ENCODE data around the gene ZSCAN10.

ZSCAN10 gene

DNA sequence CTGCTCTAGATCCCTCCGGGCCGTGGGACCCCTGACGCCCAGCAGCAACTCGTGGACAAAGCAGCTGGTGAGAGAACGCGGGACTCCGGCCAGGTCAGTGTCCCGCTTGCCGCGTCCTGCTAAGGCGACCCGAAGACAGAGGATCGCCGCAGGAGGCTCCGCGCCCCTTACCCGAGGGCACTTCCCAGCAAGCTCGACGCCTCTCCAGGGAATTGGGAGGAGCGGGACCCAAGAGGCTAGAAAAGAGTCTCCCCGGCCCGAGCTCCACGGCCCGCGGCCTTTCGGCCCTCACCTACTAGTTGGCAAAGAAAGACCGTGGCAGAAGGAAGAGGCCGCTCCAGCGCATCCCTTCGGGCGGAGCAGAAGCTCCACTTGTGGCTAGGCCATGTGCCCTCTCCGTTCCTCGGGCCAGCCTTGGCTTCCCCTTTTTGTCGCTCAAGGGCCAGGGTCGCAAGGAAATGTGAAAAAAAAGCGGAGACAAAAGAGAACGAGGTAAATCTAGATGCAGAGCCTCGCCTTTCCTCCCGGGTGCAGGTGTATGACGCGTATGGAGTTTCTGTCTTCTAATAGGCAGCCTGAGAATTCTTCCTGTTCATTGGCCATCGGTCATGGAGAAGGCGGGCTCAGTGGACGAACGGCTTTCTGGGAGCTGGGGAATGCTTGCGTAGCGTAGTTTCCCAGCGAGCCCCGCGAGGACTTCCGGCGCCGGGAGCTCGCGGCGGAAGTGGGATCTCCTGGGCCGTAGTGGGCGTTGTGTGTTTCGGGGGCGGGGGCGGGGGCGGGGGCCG lies 35.4 kb upstream of the ZSCAN10 start, which contains the start of gene ZNF213:
Gene ZNF213 (plus strand): TSS at position 692 of the 788 bp plus-strand sequence. CDS start 2,252 bp downstream, outside the sequence.
- DNase-seq (ENCODE audit: low read depth in 2 of 3, low spot score in 2 of 3), result peak; percentile 53 to 80 (median 68)

- no peak for DNase-seq (ENCODE audit: low read depth in 2 of 3, low spot score in 2 of 3)
Measured at GRCh38 chr16:3133844-3134243, 34.8 kb upstream of the ZSCAN10 start.

- no peak for DNase-seq (ENCODE audit: low read depth in 2 of 3, low spot score in 2 of 3)
Measured at GRCh38 chr16:3131755-3132377, 32.8 kb upstream of the ZSCAN10 start.

GRCh38 chr16:3129137-3130131 lies 30.3 kb upstream of the ZSCAN10 start:
- DNase-seq (ENCODE audit: low read depth in 2 of 3, low spot score in 2 of 3), result peak in 1 of 3 experiments; percentile 37

DNA sequence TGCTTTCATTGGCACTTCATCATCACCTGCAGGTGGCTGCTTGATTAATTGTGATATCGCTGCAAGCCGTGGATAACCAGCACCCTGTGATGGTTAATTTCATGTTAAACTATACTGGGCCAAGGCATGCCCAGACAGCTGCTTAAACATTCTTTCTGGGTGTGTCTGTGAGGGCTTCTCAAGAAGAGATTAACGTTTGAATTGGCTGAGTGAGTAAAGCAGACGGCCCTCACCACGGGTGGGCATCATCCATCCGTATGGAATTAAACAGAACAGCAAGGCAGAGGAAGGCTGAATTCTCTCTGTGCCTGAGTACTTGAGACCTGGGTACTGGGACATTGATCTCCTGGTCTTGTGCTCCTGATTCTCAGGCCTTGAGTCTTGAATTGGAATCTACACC lies 28.7 kb upstream of the ZSCAN10 start:
- no peak for DNase-seq (ENCODE audit: low read depth in 2 of 3, low spot score in 2 of 3)

DNA sequence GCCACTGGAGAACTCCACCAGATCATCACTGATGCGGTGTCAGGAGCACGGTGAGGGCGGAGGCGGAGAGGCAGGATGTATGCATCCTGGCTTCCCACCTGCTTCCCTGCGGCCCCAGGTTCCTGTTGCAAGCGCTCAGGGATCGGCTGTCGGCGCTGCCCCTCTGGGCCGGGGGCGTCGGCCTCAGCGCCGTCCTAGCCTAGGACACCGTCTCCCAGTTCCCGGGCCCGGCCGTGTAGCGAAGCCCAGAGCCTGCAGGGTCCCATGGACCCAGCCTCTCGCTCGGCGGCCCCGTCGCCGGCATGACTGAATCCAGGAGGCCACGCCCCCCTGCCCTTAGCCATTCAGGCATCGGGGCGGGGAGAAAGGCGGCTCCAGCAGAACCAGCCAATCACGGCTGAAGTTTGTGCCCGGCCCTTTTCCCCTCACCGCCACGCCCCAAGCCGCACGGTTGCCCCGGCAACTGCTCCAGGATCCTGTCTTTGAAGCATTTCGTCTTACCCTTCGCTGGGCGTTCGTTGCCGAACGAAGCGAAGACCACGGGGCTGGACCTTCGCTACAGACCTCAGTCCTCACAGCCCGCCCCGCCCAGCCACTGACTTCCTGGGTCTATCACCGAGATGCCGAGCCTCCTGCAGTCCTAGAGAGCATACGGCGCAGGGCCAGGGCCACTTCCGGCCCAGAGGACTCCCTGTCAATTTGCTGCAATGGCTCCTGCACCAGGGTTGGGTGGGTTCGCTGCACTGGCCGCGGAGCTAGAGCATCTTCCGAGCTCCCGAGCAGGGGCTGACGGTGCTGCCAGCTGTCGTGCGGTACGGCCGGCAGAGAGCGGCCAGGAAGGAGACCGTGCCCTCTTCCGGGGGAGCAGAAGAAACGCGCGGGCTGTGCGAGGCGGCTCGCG lies 25.1 kb upstream of the ZSCAN10 start:
- peak; percentile 85 to 93 (median 87) for DNase-seq (ENCODE audit: low read depth in 2 of 3, low spot score in 2 of 3)

GRCh38 chr16:3122926-3123570 lies 24.0 kb upstream of the ZSCAN10 start:
- no peak for DNase-seq (ENCODE audit: low read depth in 2 of 3, low spot score in 2 of 3)

- no peak for DNase-seq (ENCODE audit: low read depth in 2 of 3, low spot score in 2 of 3)
Measured at GRCh38 chr16:3121851-3122467, 22.9 kb upstream of the ZSCAN10 start.

- DNase-seq (ENCODE audit: low read depth in 2 of 3, low spot score in 2 of 3), result no peak
Measured at GRCh38 chr16:3120435-3120834, 21.3 kb upstream of the ZSCAN10 start.

DNA sequence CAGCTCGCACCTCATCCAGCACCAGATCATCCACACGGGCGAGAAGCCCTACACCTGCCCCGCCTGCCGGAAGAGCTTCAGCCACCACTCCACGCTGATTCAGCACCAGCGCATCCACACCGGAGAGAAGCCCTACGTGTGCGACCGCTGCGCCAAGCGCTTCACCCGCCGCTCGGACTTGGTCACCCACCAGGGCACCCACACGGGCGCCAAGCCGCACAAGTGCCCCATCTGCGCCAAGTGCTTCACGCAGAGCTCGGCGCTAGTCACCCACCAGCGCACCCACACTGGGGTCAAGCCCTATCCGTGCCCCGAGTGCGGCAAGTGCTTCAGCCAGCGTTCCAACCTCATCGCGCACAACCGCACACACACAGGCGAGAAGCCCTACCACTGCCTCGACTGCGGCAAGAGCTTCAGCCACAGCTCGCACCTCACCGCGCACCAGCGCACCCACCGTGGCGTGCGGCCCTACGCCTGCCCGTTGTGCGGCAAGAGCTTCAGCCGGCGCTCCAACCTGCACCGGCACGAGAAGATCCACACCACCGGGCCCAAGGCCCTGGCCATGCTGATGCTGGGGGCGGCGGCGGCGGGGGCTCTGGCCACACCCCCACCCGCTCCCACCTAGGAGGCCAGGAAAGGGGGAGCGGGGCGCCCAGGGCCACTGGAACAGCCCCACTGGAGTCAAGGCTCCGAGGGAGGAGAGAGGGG lies 20.8 kb upstream of the ZSCAN10 start:
- no peak for DNase-seq (ENCODE audit: low read depth in 2 of 3, low spot score in 2 of 3)

- DNase-seq (ENCODE audit: low read depth in 2 of 3, low spot score in 2 of 3), result no peak
Measured at GRCh38 chr16:3119286-3119685, 20.2 kb upstream of the ZSCAN10 start.

GRCh38 chr16:3118846-3119245 lies 19.8 kb upstream of the ZSCAN10 start:
- DNase-seq (ENCODE audit: low read depth in 2 of 3, low spot score in 2 of 3), result no peak

GRCh38 chr16:3118204-3118790 lies 19.2 kb upstream of the ZSCAN10 start:
- no peak for DNase-seq (ENCODE audit: low read depth in 2 of 3, low spot score in 2 of 3)

GRCh38 chr16:3115561-3115960 lies 16.5 kb upstream of the ZSCAN10 start:
- no peak for DNase-seq (ENCODE audit: low read depth in 2 of 3, low spot score in 2 of 3)

DNA sequence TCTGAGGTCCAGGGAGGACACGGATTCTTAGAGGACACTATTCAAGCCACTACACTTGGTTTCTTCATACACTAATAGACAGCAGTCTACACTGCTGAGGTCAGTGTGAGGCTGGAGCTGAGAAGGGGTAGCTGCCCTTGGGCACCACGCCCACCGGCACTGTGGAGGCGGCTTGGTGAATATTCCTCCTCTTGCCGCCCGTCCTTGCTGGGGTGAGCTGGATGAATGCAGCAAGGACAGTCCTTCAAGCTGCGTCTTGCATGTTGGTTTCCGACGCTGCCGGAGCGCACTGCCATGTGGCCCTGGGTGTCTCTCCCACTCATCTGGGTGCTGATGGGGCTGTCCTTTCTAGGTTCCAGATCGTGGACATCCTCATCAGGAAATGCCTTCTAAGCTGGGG lies 15.9 kb upstream of the ZSCAN10 start:
- DNase-seq (ENCODE audit: low read depth in 2 of 3, low spot score in 2 of 3), result no peak

DNA sequence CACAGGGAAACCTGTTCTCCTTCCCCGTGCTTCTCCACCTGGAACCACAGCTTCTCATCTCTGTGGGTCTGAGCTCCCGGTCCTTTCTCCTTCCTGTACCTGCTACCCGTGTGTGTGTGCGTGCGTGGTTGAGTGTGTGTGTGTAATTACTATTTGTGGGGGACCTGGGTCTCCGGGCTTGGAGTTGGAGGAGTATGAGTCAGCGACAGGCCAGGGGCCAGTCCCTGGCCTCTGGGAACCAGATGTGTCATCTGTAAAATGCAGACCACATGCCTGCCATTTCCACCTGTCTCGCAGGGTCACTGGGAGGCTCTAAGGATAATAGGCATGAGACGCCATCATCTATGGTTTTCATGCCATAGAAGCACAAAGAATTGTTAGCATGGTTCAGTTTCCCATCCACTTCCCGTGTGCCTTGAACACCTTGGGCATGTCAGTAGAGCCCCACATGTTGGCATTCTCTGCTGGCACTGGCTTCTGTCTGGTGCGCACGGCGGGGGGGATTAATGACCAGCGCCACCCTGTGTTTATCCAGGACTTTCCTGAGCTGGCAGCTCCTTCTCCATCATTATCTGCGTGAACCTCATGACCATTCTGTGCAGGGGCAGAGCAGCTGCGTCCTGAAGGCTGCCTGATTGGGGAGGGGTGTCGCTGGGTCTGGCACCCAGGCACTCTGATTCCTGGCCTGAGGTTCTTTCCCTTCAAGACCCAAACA lies 14.8 kb upstream of the ZSCAN10 start:
- no peak for DNase-seq (ENCODE audit: low read depth in 2 of 3, low spot score in 2 of 3)

- no peak for DNase-seq (ENCODE audit: low read depth in 2 of 3, low spot score in 2 of 3)
Measured at GRCh38 chr16:3112881-3113574, 13.9 kb upstream of the ZSCAN10 start.
